HFF-Myc (cell line): ENCODE measurements around the gene SLC25A20.
"Not testable (repeated sequence)": the region's sequence is repeated elsewhere in the genome, so short reads cannot be mapped to it uniquely, and the experiment has no call there.

Source experiments
- DNase-seq: peaks from one replicate; pipeline ENCODE4 v3.0.0-alpha.2; 2011; ENCODE audit warnings: low read depth; ENCODE audit errors: extremely low read depth
- H3K4me3 ChIP-seq: replicated peaks from 2 replicates; pipeline ENCODE4 v1.5.1; 2011; ENCODE audit warnings: low read depth, mild to moderate bottlenecking, control low read depth, low read length
- CTCF ChIP-seq: IDR thresholded peaks from 2 replicates; pipeline ENCODE4 v1.5.1; 2012; ENCODE audit warnings: mild to moderate bottlenecking, low read depth, low read length, control low read depth; ENCODE audit errors: missing control alignments

The SLC25A20 gene

GRCh38 chr3:48926425-48927392, 28.0 kb upstream of the SLC25A20 start:
- DNase-seq = no peak
- no peak for TF ChIP-seq CTCF
- no peak overlapping the region for H3K4me3 ChIP-seq

DNA sequence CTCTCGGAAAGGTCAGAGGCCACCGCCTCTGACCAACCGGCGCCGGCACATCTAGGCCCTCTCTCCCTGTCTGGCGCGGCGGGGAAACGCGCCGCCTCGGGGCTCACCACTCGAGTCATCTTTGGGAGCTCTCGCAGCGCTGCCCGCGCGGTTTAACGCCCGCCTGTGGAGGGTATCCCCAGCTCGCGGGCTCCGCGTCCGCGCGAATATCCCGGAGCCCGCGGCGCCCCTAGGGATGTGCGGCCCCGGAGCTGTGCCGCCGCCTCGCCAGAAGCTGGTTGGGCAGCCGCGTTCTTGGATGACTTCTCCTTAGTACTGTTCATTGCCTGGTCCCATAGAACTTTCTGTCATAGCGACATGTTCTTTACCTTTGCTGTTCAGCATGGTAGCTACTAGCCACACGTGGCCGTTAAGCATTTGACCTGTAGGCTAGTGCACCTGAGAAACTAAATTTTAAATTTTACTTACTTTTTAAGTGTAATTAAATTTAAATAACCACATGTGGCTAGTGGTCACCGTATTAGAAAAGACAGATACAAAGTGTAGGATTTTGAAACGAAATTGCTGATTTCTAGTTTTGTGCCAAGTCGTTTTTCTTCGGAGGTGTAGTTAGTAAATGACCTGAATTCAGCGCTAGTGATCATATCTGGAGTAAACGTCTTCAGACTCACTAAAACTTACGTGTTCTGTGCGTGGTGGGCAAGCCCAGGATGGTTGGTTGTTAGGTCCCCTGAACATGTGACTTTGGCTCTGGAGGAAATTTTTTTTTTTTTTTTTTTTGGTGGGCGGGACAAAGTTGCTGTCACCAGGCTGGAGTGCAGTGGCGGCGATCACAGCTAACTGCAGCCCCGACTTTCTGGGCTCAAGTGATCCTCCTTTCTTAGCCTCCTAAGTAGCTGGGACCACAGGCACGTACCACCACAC, 20.8 kb upstream of the SLC25A20 start:
- peak overlapping the region; percentile 86 for H3K4me3 ChIP-seq
- DNase-seq = no peak
- TF ChIP-seq CTCF = no peak

DNA sequence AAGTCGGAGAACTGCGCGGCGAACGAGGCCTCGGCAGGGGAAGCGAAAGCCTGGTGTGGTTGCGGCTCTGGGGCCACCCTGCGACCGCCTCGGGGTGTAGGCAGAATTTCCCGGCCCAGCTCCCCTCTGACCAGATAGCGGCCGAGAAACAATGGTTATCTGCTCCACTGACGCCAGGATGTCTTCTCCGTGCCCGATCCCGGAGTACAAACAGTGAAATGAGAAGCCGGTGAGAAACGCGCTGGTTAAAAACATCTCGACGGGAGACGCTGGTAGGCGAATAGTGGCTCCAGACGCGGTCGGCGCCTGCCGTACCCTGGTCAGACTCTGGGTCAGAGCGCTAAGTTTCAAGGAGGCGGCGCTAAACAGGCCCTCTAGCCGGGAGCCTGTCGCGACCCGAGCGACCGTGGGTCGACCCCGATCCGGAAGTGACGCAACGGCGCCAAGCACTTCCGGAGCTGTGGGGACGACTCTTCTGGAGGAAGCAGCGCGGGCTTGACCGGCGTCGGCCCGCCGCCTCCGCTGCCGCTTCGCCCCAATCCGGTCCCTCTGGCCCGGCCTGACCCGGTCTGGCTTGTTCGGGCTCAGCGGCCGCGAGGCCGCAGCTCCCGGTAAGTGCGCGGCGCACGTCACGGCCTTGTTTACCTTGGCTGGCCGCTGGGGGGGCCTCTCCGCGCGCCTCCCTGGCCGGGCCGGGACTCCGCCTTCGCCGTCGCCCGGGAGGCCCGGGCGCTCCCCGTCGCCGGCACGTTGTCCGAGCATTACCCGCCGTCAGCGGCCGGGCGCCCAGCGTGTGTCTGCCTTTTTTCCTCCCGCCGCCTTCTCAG, 19.9 kb upstream of the SLC25A20 start, which contains the start of gene ARIH2:
Gene ARIH2, plus strand, starts transcription at position 455 of the 827 bp plus-strand sequence. CDS start 8,717 bp downstream, outside the sequence.
- no peak for TF ChIP-seq CTCF
- H3K4me3 ChIP-seq = peak within 1 kb of the TSS; percentile 86
- DNase-seq = peak; percentile 60

DNA sequence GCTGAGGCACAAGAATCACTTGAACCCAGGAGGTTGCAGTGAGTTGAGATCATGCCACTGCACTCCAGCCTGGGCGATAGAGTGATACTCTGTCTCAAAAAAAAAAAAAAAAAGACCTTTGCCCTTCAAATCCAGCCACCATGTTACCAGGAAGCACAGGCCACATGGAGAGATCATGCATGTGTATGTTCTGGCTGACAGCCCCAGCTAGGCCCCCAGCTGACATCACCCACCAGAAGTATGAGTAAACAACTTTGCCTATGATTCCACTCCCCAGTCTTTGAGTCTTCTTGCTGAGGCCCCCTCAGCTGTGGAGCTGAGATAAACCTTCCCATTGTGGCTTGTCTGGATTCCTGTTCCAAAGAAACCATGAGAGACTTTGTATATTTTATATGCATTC, 16.6 kb upstream of the SLC25A20 start:
- TF ChIP-seq CTCF = no peak
- no peak for DNase-seq
- H3K4me3 ChIP-seq = no peak overlapping the region

- not testable (repeated sequence) for H3K4me3 ChIP-seq, DNase-seq
Measured at GRCh38 chr3:48907026-48907425, 8.3 kb upstream of the SLC25A20 start.

- DNase-seq = no peak
- H3K4me3 ChIP-seq = peak overlapping the region; percentile 68
- no peak for TF ChIP-seq CTCF
Measured at GRCh38 chr3:48899273-48899672, 591 bp upstream of the SLC25A20 start.
